ENCODE measurements around the gene MYO7B.
A peak's percentile ranks its signal among the peaks of the same experiment; 100 is the strongest.

Gene MYO7B

GRCh38 chr2:127673291-127674069 lies 138.0 kb downstream of the MYO7B start:
- Histone ChIP-seq H4K8ac (ENCODE audit: low read depth, low read length) (no peak overlapping the region), H3K27me3 (ENCODE audit: control insufficient read depth in 3 of 3, insufficient read depth in 3 of 3, low read depth in 1 of 3, low read length in 3 of 3) (peaks cover 12 to 73% (median 45%) of the 10 kb centered on the region in 3 experiments), H3K4me3 (ENCODE audit: low read length in 2 of 2) (no peak overlapping the region)

DNA sequence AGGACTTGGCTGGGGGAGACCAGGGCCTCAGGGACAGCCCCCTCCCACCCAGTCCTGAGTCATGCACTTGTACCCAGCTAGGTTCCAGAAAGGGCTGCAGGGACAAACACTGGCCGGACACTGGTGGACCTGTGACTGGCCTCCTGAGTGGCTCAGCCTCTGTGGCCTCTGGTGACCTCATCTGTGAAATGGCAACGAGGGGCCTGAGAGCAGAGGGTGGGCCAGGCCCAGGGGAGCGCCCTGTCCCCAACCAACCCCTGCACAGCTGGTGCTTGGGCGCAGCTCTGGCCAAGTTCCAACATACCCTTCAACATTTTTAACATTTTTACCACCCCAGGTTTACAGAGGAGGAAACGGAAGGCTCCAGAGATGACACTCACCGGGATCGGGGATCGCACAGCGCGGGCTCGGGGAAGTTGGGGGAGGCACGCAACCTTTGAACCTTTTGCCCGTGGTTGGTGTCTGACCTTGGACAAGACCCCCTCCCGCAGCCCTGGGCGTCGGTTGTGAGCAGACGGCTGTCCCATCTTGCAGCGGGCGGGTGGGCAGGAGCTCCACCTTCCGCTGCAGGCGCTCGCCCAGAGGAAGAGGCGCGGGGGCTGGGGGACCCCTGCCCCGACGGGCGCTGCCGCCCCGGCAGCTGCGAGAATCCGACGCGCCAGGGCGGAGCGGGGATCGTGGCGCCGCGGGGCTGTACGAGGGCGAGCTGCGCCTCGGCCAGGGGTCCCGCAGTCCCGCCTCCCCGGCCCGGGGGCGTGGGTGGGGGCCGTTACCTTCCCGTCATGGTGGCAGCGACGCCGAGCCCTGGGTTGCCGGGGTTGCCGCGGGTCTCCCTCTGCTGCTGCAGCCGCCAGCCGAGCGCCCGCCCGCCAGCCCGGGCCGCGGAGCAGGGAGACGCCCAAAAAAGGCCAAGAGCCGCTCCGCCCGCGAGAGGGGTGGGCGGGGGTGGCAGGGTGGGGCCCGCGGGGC lies 139.0 kb downstream of the MYO7B start:
- Histone ChIP-seq H3K9me3 (replicated peaks in 1 of 2; ENCODE audit: control insufficient read depth in 2 of 2, insufficient read depth in 1 of 2, low read depth in 1 of 2, low read length in 2 of 2) (no peaks in the 10 kb centered on the region), H2AFZ (ENCODE audit: low read length) (peak overlapping the region; percentile 87), H4K91ac (ENCODE audit: low read depth, low read length, poor library complexity) (peak overlapping the region; percentile 61), H4K8ac (ENCODE audit: low read depth, low read length) (no peak overlapping the region), H3K79me1 (ENCODE audit: low read depth, low read length) (peaks cover 2% of the 10 kb centered on the region), H3K4me2 (ENCODE audit: insufficient read depth, low read length, poor library complexity, severe bottlenecking) (peak overlapping the region; percentile 75), H3K9ac (ENCODE audit: low read depth, low read length, poor library complexity) (peak overlapping the region; percentile 79), H2BK120ac (ENCODE audit: low read depth, low read length) (no peak overlapping the region), H3K4ac (ENCODE audit: low read length) (no peak overlapping the region), H2BK5ac (ENCODE audit: low read length) (no peak overlapping the region), H3K23ac (ENCODE audit: low read depth, low read length, poor library complexity) (no peak overlapping the region), H2BK12ac (ENCODE audit: low read length) (no peak overlapping the region), H3K36me3 (replicated peaks in 1 of 2; ENCODE audit: control insufficient read depth in 2 of 2, insufficient read depth in 2 of 2, low read length in 2 of 2) (no peaks in the 10 kb centered on the region), H3K18ac (ENCODE audit: low read length) (peak overlapping the region; percentile 81), H3K27me3 (ENCODE audit: control insufficient read depth in 3 of 3, insufficient read depth in 3 of 3, low read depth in 1 of 3, low read length in 3 of 3) (peaks cover 12 to 79% (median 45%) of the 10 kb centered on the region in 3 experiments), H3K27ac (replicated peaks; ENCODE audit: low read length) (no peak overlapping the region), H2AK5ac (ENCODE audit: low read depth, low read length) (no peak overlapping the region), H3K14ac (ENCODE audit: low read length) (no peak overlapping the region), H2BK15ac (ENCODE audit: low read length) (no peak overlapping the region), H3K4me1 (ENCODE audit: control insufficient read depth in 2 of 2, insufficient read depth in 1 of 2, low read depth in 1 of 2, low read length in 2 of 2) (peaks cover 2 to 4% of the 10 kb centered on the region in 2 donors), H3K4me3 (ENCODE audit: low read length in 2 of 2) (peak overlapping the region in 1 of 2 donors; percentile 76)
- no peak for DNase-seq (ENCODE audit: low spot score)
- no CpG with 5 or more reads among the region's 72 CpGs for WGBS, 2 donors (ENCODE audit: extremely low coverage in 2 of 2, insufficient read length in 2 of 2, insufficient replicate concordance in 1 of 2)

More at GRCh38 chr2:127673291-127674069, 138.0 kb downstream of the MYO7B start:
- Histone ChIP-seq H4K91ac (ENCODE audit: low read depth, low read length, poor library complexity) (peak overlapping the region; percentile 44), H2AK5ac (ENCODE audit: low read depth, low read length) (peak overlapping the region; percentile 58), H3K23ac (ENCODE audit: low read depth, low read length, poor library complexity) (no peak overlapping the region), H3K36me3 (replicated peaks in 1 of 2; ENCODE audit: control insufficient read depth in 2 of 2, insufficient read depth in 2 of 2, low read length in 2 of 2) (no peaks in the 10 kb centered on the region), H2BK15ac (ENCODE audit: low read length) (peak overlapping the region; percentile 31), H3K4me1 (ENCODE audit: control insufficient read depth in 2 of 2, insufficient read depth in 1 of 2, low read depth in 1 of 2, low read length in 2 of 2) (peaks cover 2 to 4% of the 10 kb centered on the region in 2 donors), H3K9me3 (replicated peaks in 1 of 2; ENCODE audit: control insufficient read depth in 2 of 2, insufficient read depth in 1 of 2, low read depth in 1 of 2, low read length in 2 of 2) (no peaks in the 10 kb centered on the region), H2BK12ac (ENCODE audit: low read length) (peak overlapping the region; percentile 14), H3K18ac (ENCODE audit: low read length) (peak overlapping the region; percentile 35), H2AFZ (ENCODE audit: low read length) (no peak overlapping the region), H3K79me1 (ENCODE audit: low read depth, low read length) (peaks cover 2% of the 10 kb centered on the region), H3K4me2 (ENCODE audit: insufficient read depth, low read length, poor library complexity, severe bottlenecking) (no peak overlapping the region), H3K27ac (replicated peaks; ENCODE audit: low read length) (no peak overlapping the region), H3K9ac (ENCODE audit: low read depth, low read length, poor library complexity) (no peak overlapping the region), H3K4ac (ENCODE audit: low read length) (no peak overlapping the region), H3K14ac (ENCODE audit: low read length) (peak overlapping the region; percentile 43), H2BK120ac (ENCODE audit: low read depth, low read length) (no peak overlapping the region), H2BK5ac (ENCODE audit: low read length) (no peak overlapping the region)
- DNase-seq (ENCODE audit: low spot score), result no peak
- no CpG with 5 or more reads among the region's 17 CpGs for WGBS, 2 donors (ENCODE audit: extremely low coverage in 2 of 2, insufficient read length in 2 of 2, insufficient replicate concordance in 1 of 2)

GRCh38 chr2:127675331-127676261 lies 140.1 kb downstream of the MYO7B start, which contains the start of gene LIMS2:
LIMS2 (minus strand) TSS chr2:127675530; CDS start chr2:127675024, 506 bp downstream.
- Histone ChIP-seq H3K79me1 (ENCODE audit: low read depth, low read length) (peaks cover 2% of the 10 kb centered on the region), H3K4me2 (ENCODE audit: insufficient read depth, low read length, poor library complexity, severe bottlenecking) (peak within 1 kb of the TSS; percentile 96), H2AK5ac (ENCODE audit: low read depth, low read length) (no peak within 1 kb of the TSS), H3K27ac (replicated peaks; ENCODE audit: low read length) (no peak within 1 kb of the TSS), H3K23ac (ENCODE audit: low read depth, low read length, poor library complexity) (no peak within 1 kb of the TSS), H3K36me3 (replicated peaks in 1 of 2; ENCODE audit: control insufficient read depth in 2 of 2, insufficient read depth in 2 of 2, low read length in 2 of 2) (no peaks in the 10 kb centered on the region), H2AFZ (ENCODE audit: low read length) (peak within 1 kb of the TSS; percentile 91), H3K18ac (ENCODE audit: low read length) (peak within 1 kb of the TSS; percentile 81), H3K9ac (ENCODE audit: low read depth, low read length, poor library complexity) (peak within 1 kb of the TSS; percentile 79), H2BK12ac (ENCODE audit: low read length) (no peak within 1 kb of the TSS), H3K4ac (ENCODE audit: low read length) (no peak within 1 kb of the TSS), H4K91ac (ENCODE audit: low read depth, low read length, poor library complexity) (peak within 1 kb of the TSS; percentile 61), H3K9me3 (replicated peaks in 1 of 2; ENCODE audit: control insufficient read depth in 2 of 2, insufficient read depth in 1 of 2, low read depth in 1 of 2, low read length in 2 of 2) (no peaks in the 10 kb centered on the region), H2BK5ac (ENCODE audit: low read length) (no peak within 1 kb of the TSS), H2BK15ac (ENCODE audit: low read length) (peak within 1 kb of the TSS; percentile 68), H4K8ac (ENCODE audit: low read depth, low read length) (no peak within 1 kb of the TSS), H3K27me3 (ENCODE audit: control insufficient read depth in 3 of 3, insufficient read depth in 3 of 3, low read depth in 1 of 3, low read length in 3 of 3) (peaks cover 12 to 88% (median 45%) of the 10 kb centered on the region in 3 experiments), H3K4me3 (ENCODE audit: low read length in 2 of 2) (peak within 1 kb of the TSS; percentile 30 to 76), H3K4me1 (ENCODE audit: control insufficient read depth in 2 of 2, insufficient read depth in 1 of 2, low read depth in 1 of 2, low read length in 2 of 2) (peaks cover 2 to 4% of the 10 kb centered on the region in 2 donors), H2BK120ac (ENCODE audit: low read depth, low read length) (no peak within 1 kb of the TSS), H3K14ac (ENCODE audit: low read length) (no peak within 1 kb of the TSS)
- no CpG with 5 or more reads among the region's 56 CpGs for WGBS, 2 donors (ENCODE audit: extremely low coverage in 2 of 2, insufficient read length in 2 of 2, insufficient replicate concordance in 1 of 2)
- no peak for DNase-seq (ENCODE audit: low spot score)
